HepG2 (cell line): Measurements from ENCODE around the gene FITM1. TPM values are rescaled to one million over a fixed set of nuclear protein-coding genes. Genes with fewer than 3 reads are reported as not detected.

Source experiments
- GABPA ChIP-seq, 2 experiments: IDR thresholded peaks; 2 replicates each; pipeline ENCODE4 v1.6.1; 2011 to 2016; ENCODE audit warnings: low read depth in 2 of 2, low read length in 1 of 2, missing biosample characterization in 1 of 2, missing genetic modification characterization in 1 of 2
- JUN ChIP-seq: sonication (generic); formaldehyde crosslinking; IDR thresholded peaks from 2 replicates; pipeline ENCODE4 v1.4.0; 2020; ENCODE audit warnings: mild to moderate bottlenecking, missing genetic modification reagents
- KAT2B ChIP-seq: fragments of 150-350 bp; IDR thresholded peaks from 2 replicates; pipeline ENCODE4 v1.6.1; 2014; ENCODE audit warnings: low read depth, low read length, borderline replicate concordance
- KLF11 ChIP-seq: IDR thresholded peaks from 2 replicates; pipeline ENCODE4 v1.6.1; 2016; ENCODE audit warnings: missing compliant biosample characterization
- MED13 ChIP-seq: sonication (generic); formaldehyde crosslinking; IDR thresholded peaks from 2 replicates; pipeline ENCODE4 v1.5.0; 2020; ENCODE audit warnings: missing genetic modification reagents
- NFKB2 ChIP-seq: sonication (generic); formaldehyde crosslinking; IDR thresholded peaks from 2 replicates; pipeline ENCODE4 v1.4.0; 2020; ENCODE audit warnings: missing genetic modification reagents, borderline replicate concordance
- ZEB1 ChIP-seq: IDR thresholded peaks from 2 replicates; pipeline ENCODE4 v1.6.1; 2012; ENCODE audit warnings: mild to moderate bottlenecking, low read depth, inconsistent platforms; ENCODE audit not compliant: insufficient replicate concordance
- ZNF343 ChIP-seq: sonication (generic); formaldehyde crosslinking; IDR thresholded peaks from 2 replicates; pipeline ENCODE4 v1.4.0; 2020; ENCODE audit warnings: mild to moderate bottlenecking, missing genetic modification reagents
- ZNF567 ChIP-seq: sonication (generic); formaldehyde crosslinking; IDR thresholded peaks from 2 replicates; pipeline ENCODE4 v1.8.1; 2023; ENCODE audit warnings: mild to moderate bottlenecking, missing genetic modification reagents, borderline replicate concordance
- polyA plus RNA-seq, 8 experiments: library from polyadenylated mRNA; depleted of rRNA in 3 of 8; stranded (reverse) in 7 of 8; unstranded in 1 of 8; fragments of >200 nt; fragmentation: Illumina TruSeq in 4 of 8; extraction: Trizol in 4 of 8; gene quantifications; 2 replicates each; pipeline versions ENCODE4 v1.2.1 to v1.2.3, GENCODE V29; 2011 to 2016; ENCODE audit warnings: low read depth in 4 of 8, missing spikeins in 1 of 8, mixed read lengths in 1 of 8; ENCODE audit not compliant: insufficient read depth in 1 of 8
- total RNA-seq, 5 experiments: library from RNA; depleted of rRNA; stranded (reverse); fragments of >200 nt; fragmentation: Illumina TruSeq; extraction: Trizol; gene quantifications; 2 replicates each; pipeline ENCODE4 v1.2.3, GENCODE V29; 2016; ENCODE audit warnings: low read depth in 1 of 5
- TF ChIP-seq, protein P1 (sequence below): sonication (generic); formaldehyde crosslinking; conservative IDR thresholded peaks from 2 replicates; pipeline ENCODE4 v1.4.0; 2020; ENCODE audit warnings: missing genetic modification reagents
- TF ChIP-seq, protein P2 (sequence below), 2 experiments: fragments of 450-650 bp in 1 of 2; sonication (generic) in 1 of 2; formaldehyde crosslinking in 1 of 2; IDR thresholded peaks; 2 replicates each; pipeline versions ENCODE4 v1.6.1 to v1.8.0; 2016 to 2022; ENCODE audit warnings: antibody characterized with exemption in 1 of 2, mild to moderate bottlenecking in 1 of 2, missing genetic modification reagents in 1 of 2
- TF ChIP-seq, protein P3 (sequence below): sonication (generic); formaldehyde crosslinking; IDR thresholded peaks from 2 replicates; pipeline ENCODE4 v1.5.0; 2020; ENCODE audit warnings: missing genetic modification reagents
- TF ChIP-seq, protein P4 (sequence below): sonication (generic); formaldehyde crosslinking; IDR thresholded peaks from 2 replicates; pipeline ENCODE4 v1.9.0; 2021; ENCODE audit warnings: missing genetic modification reagents, borderline replicate concordance
- TF ChIP-seq, protein P5 (sequence below): sonication (generic); formaldehyde crosslinking; IDR thresholded peaks from 2 replicates; pipeline ENCODE4 v1.4.0; 2020; ENCODE audit warnings: missing genetic modification reagents, low read depth, mild to moderate bottlenecking, borderline replicate concordance

FITM1 gene
- total and polyA plus RNA-seq, 2 of the 13 experiments (the other 11 are each of a cell fraction or from before 2014, with no cell fraction given): 2.7 to 5.8 TPM

DNA sequence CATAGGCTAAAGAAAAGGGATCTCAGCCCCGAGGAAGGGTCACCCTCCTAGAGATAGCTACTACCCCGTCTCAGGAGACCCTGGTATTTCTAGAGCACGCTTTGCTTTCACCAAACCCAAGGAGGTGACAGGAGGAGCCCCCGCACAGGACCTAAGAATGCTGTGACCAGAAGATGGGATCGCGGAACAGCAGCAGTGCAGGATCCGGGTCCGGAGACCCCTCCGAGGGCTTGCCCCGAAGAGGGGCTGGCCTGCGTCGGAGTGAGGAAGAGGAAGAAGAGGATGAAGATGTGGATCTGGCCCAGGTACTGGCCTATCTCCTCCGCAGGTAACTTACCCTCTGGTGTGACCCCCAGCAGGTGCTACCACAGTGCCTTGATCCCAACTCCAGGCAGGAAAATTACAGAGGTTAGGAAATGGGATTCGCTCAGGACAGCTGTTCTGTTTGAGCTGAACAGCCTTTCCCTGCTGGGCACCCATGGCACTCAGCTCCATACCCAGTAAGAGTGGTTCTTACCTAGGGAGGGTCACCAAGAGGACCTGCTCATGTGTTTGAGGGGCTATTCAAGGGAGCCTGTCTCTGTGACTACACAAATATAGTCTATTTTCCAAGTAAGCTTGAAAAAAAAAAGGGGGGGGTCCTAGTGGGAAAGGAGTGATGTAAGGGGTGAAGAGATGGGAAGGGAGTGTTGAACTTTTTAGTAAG is 14.9 kb upstream of the FITM1 start (continued):
- TF ChIP-seq ZEB1: no peak
- no peak for TF ChIP-seq KLF11 (CRISPR knock-in tag)
- no peak for TF ChIP-seq KAT2B
- TF ChIP-seq, protein P1, sequence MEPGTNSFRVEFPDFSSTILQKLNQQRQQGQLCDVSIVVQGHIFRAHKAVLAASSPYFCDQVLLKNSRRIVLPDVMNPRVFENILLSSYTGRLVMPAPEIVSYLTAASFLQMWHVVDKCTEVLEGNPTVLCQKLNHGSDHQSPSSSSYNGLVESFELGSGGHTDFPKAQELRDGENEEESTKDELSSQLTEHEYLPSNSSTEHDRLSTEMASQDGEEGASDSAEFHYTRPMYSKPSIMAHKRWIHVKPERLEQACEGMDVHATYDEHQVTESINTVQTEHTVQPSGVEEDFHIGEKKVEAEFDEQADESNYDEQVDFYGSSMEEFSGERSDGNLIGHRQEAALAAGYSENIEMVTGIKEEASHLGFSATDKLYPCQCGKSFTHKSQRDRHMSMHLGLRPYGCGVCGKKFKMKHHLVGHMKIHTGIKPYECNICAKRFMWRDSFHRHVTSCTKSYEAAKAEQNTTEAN: no peak; the same call in 1 of the 2 replicates
- TF ChIP-seq, protein P2, sequence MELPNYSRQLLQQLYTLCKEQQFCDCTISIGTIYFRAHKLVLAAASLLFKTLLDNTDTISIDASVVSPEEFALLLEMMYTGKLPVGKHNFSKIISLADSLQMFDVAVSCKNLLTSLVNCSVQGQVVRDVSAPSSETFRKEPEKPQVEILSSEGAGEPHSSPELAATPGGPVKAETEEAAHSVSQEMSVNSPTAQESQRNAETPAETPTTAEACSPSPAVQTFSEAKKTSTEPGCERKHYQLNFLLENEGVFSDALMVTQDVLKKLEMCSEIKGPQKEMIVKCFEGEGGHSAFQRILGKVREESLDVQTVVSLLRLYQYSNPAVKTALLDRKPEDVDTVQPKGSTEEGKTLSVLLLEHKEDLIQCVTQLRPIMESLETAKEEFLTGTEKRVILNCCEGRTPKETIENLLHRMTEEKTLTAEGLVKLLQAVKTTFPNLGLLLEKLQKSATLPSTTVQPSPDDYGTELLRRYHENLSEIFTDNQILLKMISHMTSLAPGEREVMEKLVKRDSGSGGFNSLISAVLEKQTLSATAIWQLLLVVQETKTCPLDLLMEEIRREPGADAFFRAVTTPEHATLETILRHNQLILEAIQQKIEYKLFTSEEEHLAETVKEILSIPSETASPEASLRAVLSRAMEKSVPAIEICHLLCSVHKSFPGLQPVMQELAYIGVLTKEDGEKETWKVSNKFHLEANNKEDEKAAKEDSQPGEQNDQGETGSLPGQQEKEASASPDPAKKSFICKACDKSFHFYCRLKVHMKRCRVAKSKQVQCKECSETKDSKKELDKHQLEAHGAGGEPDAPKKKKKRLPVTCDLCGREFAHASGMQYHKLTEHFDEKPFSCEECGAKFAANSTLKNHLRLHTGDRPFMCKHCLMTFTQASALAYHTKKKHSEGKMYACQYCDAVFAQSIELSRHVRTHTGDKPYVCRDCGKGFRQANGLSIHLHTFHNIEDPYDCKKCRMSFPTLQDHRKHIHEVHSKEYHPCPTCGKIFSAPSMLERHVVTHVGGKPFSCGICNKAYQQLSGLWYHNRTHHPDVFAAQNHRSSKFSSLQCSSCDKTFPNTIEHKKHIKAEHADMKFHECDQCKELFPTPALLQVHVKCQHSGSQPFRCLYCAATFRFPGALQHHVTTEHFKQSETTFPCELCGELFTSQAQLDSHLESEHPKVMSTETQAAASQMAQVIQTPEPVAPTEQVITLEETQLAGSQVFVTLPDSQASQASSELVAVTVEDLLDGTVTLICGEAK (IDR thresholded peaks at IDR 0.05): no peak
- TF ChIP-seq, protein P2 (CRISPR knock-in tag; IDR thresholded peaks at IDR 0.05): no peak; the same call in 1 of the 2 replicates
- peak; percentile 81 for TF ChIP-seq ZNF567
- TF ChIP-seq JUN (CRISPR knock-in tag): no peak
- peak; percentile 55; the same call in 1 of the 2 replicates for TF ChIP-seq NFKB2 (CRISPR knock-in tag)
- TF ChIP-seq, protein P3, sequence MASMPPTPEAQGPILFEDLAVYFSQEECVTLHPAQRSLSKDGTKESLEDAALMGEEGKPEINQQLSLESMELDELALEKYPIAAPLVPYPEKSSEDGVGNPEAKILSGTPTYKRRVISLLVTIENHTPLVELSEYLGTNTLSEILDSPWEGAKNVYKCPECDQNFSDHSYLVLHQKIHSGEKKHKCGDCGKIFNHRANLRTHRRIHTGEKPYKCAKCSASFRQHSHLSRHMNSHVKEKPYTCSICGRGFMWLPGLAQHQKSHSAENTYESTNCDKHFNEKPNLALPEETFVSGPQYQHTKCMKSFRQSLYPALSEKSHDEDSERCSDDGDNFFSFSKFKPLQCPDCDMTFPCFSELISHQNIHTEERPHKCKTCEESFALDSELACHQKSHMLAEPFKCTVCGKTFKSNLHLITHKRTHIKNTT (CRISPR knock-in tag): no peak
- TF ChIP-seq, protein P4, sequence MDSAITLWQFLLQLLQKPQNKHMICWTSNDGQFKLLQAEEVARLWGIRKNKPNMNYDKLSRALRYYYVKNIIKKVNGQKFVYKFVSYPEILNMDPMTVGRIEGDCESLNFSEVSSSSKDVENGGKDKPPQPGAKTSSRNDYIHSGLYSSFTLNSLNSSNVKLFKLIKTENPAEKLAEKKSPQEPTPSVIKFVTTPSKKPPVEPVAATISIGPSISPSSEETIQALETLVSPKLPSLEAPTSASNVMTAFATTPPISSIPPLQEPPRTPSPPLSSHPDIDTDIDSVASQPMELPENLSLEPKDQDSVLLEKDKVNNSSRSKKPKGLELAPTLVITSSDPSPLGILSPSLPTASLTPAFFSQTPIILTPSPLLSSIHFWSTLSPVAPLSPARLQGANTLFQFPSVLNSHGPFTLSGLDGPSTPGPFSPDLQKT (CRISPR knock-in tag): 0 out of 2 replicates have a peak, but pooled peaks have one; percentile 37
- TF ChIP-seq, protein P5, sequence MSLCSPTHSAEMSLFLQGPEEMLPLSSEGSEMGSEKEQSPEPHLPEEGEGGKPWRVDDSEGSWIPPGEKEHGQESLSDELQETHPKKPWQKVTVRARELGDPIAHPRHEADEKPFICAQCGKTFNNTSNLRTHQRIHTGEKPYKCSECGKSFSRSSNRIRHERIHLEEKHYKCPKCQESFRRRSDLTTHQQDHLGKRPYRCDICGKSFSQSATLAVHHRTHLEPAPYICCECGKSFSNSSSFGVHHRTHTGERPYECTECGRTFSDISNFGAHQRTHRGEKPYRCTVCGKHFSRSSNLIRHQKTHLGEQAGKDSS: 0 out of 2 replicates have a peak, but pooled peaks have one; percentile 37
- no peak for TF ChIP-seq MED13 (CRISPR knock-in tag)
- no peak; the same call in 1 of the 2 replicates for TF ChIP-seq ZNF343 (CRISPR knock-in tag)
- TF ChIP-seq GABPA (IDR thresholded peaks at IDR 0.05; ENCODE audit: low read depth, low read length): no peak
- no peak for TF ChIP-seq GABPA (CRISPR knock-in tag; IDR thresholded peaks at IDR 0.05; ENCODE audit: low read depth)
